BJ (cell line): ENCODE results near the gene IL32. TPM values are rescaled to one million over a fixed set of nuclear protein-coding genes. Genes with fewer than 3 reads are reported as not detected.
A peak's percentile ranks its signal among the peaks of the same experiment; 100 is the strongest.

ENCODE experiments used
- CTCF ChIA-PET: fragments of 350-600 bp; formaldehyde crosslinking; extraction: SDS; loops from one replicate; lab custom pipeline; 2021; ENCODE audit warnings: antibody characterized with exemption, inconsistent platforms; lab: Yijun Ruan, JAX
- POLR2A ChIA-PET: fragments of 300-600 bp; sonication (Branson Sonifier 250); formaldehyde crosslinking; extraction: SDS; loops from one replicate; lab custom pipeline; 2021; ENCODE audit warnings: antibody characterized with exemption; lab: Charles Lee
- DNase-seq: peaks from one replicate; pipeline ENCODE4 v3.0.0-alpha.2; 2011; ENCODE audit warnings: low read depth
- H3K27me3 ChIP-seq: 2 replicates; pipeline ENCODE4 v1.6.0; 2011; ENCODE audit warnings: low read length; ENCODE audit not compliant: control insufficient read depth, insufficient read depth
- H3K36me3 ChIP-seq: 2 replicates; pipeline ENCODE4 v1.5.1; 2011; ENCODE audit warnings: low read length; ENCODE audit not compliant: control insufficient read depth, insufficient read depth
- H3K4me3 ChIP-seq: 2 replicates; pipeline ENCODE4 v1.5.1; 2011; ENCODE audit warnings: low read depth, mild to moderate bottlenecking, control low read depth, low read length
- CTCF ChIP-seq: IDR thresholded peaks from 2 replicates; pipeline ENCODE4 v1.5.1; 2011; ENCODE audit warnings: low read depth, mild to moderate bottlenecking, control low read depth, inconsistent platforms, low read length, moderate library complexity; ENCODE audit not compliant: insufficient read depth
- polyA plus RNA-seq: library from polyadenylated mRNA; depleted of rRNA; stranded (reverse); fragments of >200 nt; gene quantifications from 2 replicates; pipeline ENCODE4 v1.2.3, GENCODE V29; 2011

The IL32 gene
- polyA plus RNA-seq, 1 experiment, result 18.1 TPM

DNA sequence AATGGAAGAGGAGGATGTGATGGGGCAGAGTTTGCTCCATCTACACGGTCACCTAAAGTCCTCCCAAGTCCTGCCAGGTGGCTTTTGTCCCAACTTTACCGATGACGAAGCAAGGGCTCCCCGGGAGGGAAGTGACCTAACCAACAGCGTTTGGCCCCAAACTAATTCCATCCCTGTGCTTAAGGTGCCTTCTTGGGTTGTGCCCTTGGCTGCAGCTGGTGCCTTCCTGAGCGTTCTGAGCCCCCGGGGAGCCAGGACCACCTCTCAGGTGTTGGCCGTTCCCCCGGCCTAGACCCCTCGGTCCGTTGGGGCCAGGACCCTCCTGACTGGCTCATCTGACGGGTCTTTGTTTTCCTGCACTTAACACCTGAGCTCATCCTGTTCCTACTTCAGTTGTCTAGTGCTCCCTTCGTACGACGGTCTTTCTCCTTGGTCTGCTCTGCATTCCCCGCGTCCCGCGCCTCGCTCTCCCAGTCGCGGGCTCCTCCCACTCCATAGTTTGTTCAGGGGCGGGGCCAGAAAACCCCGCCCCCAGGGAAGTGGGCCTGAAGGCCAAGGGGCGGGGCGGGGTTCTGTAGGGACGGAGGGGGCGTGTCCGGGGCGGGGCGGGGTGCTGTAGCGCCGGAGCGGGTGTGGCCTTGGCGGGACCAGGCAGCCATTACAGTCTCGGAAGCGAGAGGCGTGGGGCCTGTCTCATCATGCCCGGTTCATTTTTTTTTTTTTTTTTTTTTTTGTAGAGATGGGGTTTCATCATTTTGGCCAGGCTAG lies 34.5 kb downstream of the IL32 start:
- DNase-seq, result no peak
- peak overlapping the region; percentile 20; the same call in 1 of the 2 replicates for H3K4me3 ChIP-seq
- no peak for TF ChIP-seq CTCF
- ChIA-PET POLR2A (no interaction called here), CTCF (interaction anchor here (0.8 to 3.0 kb wide), 7 partner anchors 10 to 69 kb away, joined by 3 to 15 read pairs (median 4); partner anchors contain the start of gene ZNF213)
- no peaks in the 10 kb centered on the region for H3K36me3 ChIP-seq
- peaks cover 17% of the 10 kb centered on the region for H3K27me3 ChIP-seq

- POLR2A ChIA-PET, result no interaction called here
- no peaks in the 10 kb centered on the region for H3K36me3 ChIP-seq
- CTCF ChIA-PET, result interaction anchor here (0.9 to 2.0 kb wide), 7 partner anchors 8 to 51 kb away, joined by 3 to 11 read pairs (median 3); partner anchors contain the start of gene ZNF213
- H3K27me3 ChIP-seq, result peaks cover 16% of the 10 kb centered on the region
- no peak overlapping the region for H3K4me3 ChIP-seq
- DNase-seq, result no peak
- peak; percentile 62 for TF ChIP-seq CTCF
Measured at GRCh38 chr16:3101018-3101840, 35.8 kb downstream of the IL32 start.

- no peak for DNase-seq
- POLR2A ChIA-PET, result no interaction called here
- CTCF ChIA-PET, result interaction anchor here (1.0 to 2.0 kb wide), 4 partner anchors 13 to 43 kb away, joined by 3 to 11 read pairs (median 4); no protein-coding TSS in a partner anchor
Measured at GRCh38 chr16:3101841-3102470, 36.5 kb downstream of the IL32 start.

DNA sequence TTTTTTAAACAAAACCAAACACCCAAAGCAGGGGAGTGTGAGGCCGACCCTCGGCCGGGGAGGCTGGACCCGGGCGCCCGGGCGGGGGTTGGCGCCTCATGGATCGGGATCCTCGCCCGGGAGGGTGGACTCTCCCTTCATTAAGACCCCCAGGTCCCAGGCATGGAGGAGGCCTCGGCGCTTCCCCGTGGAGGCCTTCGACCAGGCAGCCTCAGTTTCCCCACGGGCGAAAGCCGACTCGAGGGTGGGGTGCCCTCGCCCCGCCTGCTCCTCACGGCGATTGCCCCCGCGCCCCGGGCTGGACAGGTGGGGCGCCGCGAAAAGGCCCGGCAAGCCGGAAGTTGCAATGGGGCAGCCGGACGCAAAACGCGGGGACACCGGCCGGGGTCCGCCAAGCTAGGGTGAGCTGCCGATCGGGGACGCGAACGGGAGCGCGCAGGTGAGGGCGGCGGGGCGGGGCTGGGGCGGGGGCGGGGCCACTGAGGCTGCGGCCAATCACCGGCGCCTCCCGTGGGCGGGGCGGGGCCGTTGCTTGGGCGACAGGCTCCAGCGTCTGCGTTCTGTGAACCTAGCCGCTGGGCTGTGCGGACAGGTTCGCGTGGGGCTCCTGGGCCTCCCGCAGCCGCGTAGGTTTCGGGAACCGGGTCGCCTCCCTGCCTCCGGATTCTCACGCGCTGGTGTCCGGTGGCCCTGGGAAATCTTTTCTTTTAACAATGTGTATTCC lies 40.9 kb downstream of the IL32 start:
- Histone ChIP-seq H3K36me3 (no peaks in the 10 kb centered on the region), H3K27me3 (no peaks in the 10 kb centered on the region), H3K4me3 (peak overlapping the region; percentile 75)
- no peak for TF ChIP-seq CTCF
- CTCF ChIA-PET, result interaction anchor here (0.9 to 2.3 kb wide), 3 partner anchors 23 to 48 kb away, joined by 3 to 11 read pairs (median 3); no protein-coding TSS in a partner anchor
- POLR2A ChIA-PET, result interaction anchor here (0.6 kb wide), 2 partner anchors 18 to 52 kb away, joined by 3 to 5 read pairs; no protein-coding TSS in a partner anchor
- DNase-seq, result no peak

More at GRCh38 chr16:3101841-3102470, 36.5 kb downstream of the IL32 start:
- peaks cover 15% of the 10 kb centered on the region for H3K27me3 ChIP-seq
- H3K36me3 ChIP-seq, result no peaks in the 10 kb centered on the region
- no peak overlapping the region for H3K4me3 ChIP-seq
- no peak for TF ChIP-seq CTCF
